ENCODE results near the gene NTM. TPM values are rescaled to one million over a fixed set of nuclear protein-coding genes. Genes with fewer than 3 reads are reported as not detected.

NTM gene
- total RNA-seq, 1 experiment from 2014 or later = 9.9 TPM

- no peak overlapping the region for H3K4me3 Mint-ChIP-seq
- Histone ChIP-seq H3K23me2 (ENCODE audit: insufficient read length, low read depth, low read length, poor library complexity, severe bottlenecking) (no peaks in the 10 kb centered on the region), H3K27me3 (ENCODE audit: insufficient read depth, low read length) (no peaks in the 10 kb centered on the region), H2AFZ (ENCODE audit: low read length) (no peak overlapping the region), H3K14ac (ENCODE audit: insufficient read depth, low read length) (no peak overlapping the region), H3K9ac (ENCODE audit: extremely low read depth, insufficient read length, low read length) (no peak overlapping the region), H3T11ph (ENCODE audit: low read length) (no peak overlapping the region), H2AK5ac (ENCODE audit: insufficient read length, low read length) (no peak overlapping the region), H3K79me1 (ENCODE audit: insufficient read depth, low read depth, low read length, poor library complexity, severe bottlenecking) (no peaks in the 10 kb centered on the region), H2BK15ac (ENCODE audit: low read depth, low read length) (no peak overlapping the region), H2BK120ac (ENCODE audit: low read depth, low read length, poor library complexity, severe bottlenecking) (no peak overlapping the region), H3K9me3 (ENCODE audit: control insufficient read depth, low read depth, low read length) (no peaks in the 10 kb centered on the region), H2BK20ac (ENCODE audit: low read depth, low read length, poor library complexity, severe bottlenecking) (no peak overlapping the region), H4K8ac (replicated peaks; ENCODE audit: insufficient read length, low read depth, low read length) (no peak overlapping the region), H4K5ac (ENCODE audit: insufficient read length, low read depth, low read length) (no peak overlapping the region), H3K27ac (ENCODE audit: insufficient read length, low read depth, low read length) (no peak overlapping the region), H4K20me1 (ENCODE audit: control insufficient read depth, insufficient read depth, insufficient read length) (no peaks in the 10 kb centered on the region), H2BK5ac (ENCODE audit: insufficient read length, low read length) (no peak overlapping the region), H3K79me2 (ENCODE audit: insufficient read depth, low read length) (no peaks in the 10 kb centered on the region), H2BK12ac (ENCODE audit: insufficient read length, low read depth, low read length) (no peak overlapping the region), H3K56ac (ENCODE audit: insufficient read length, low read depth, low read length) (no peak overlapping the region), H3K23ac (ENCODE audit: insufficient read length, low read depth, low read length) (no peak overlapping the region), H3K18ac (ENCODE audit: insufficient read length, low read depth, low read length) (no peak overlapping the region), H3K4ac (ENCODE audit: low read depth, low read length) (no peak overlapping the region), H3K4me1 (ENCODE audit: insufficient read depth, low read length) (no peaks in the 10 kb centered on the region; the same call in 1 of the 2 replicates), H3K4me2 (ENCODE audit: insufficient read depth, insufficient read length, low read length) (no peak overlapping the region), H4K91ac (ENCODE audit: insufficient read length, low read depth, low read length) (no peak overlapping the region)
- H3K4me1 Mint-ChIP-seq = peaks cover 24 to 25% of the 10 kb centered on the region in 2 experiments
- no CpG with 5 or more reads among the region's 10 CpGs for WGBS (ENCODE audit: extremely low coverage, insufficient read length, low lambda C conversion rate)
- DNase-seq = no peak
- H3K27me3 Mint-ChIP-seq (ENCODE audit: low read depth) = no peaks in the 10 kb centered on the region; the same call in 1 of the 2 replicates
- H3K9me3 Mint-ChIP-seq = no peaks in the 10 kb centered on the region; a peak in 1 of 5 replicates
- TF ChIP-seq CTCF (conservative IDR thresholded peaks at IDR 0.05) = no peak
- H3K27ac Mint-ChIP-seq = peak overlapping the region in 1 of 3 experiments; percentile 9; a peak in 2 of 7 replicates
- H3K36me3 Mint-ChIP-seq (ENCODE audit: insufficient read depth in 1 of 3, low read depth in 3 of 3) = peaks cover 0 to 7% (median 5%) of the 10 kb centered on the region in 3 experiments; a peak in 4 of 7 replicates
Measured at GRCh38 chr11:131954146-131954545, 583.7 kb downstream of the NTM start.
